Fibroblast of pulmonary artery (primary cell): ENCODE measurements around the gene SUPT5H.

Source experiments
- DNase-seq: peaks from one replicate; pipeline ENCODE4 v3.0.0-alpha.2; 2010; ENCODE audit warnings: low read depth
- H3K4me3 ChIP-seq: replicated peaks from 2 replicates; pipeline ENCODE4 v1.5.1; 2011; ENCODE audit warnings: low read depth, mild to moderate bottlenecking, control low read depth, low read length, moderate library complexity
- CTCF ChIP-seq: IDR thresholded peaks from 2 replicates; pipeline ENCODE4 v1.5.1; 2011; ENCODE audit warnings: mild to moderate bottlenecking, control low read depth, low read length, inconsistent platforms; ENCODE audit errors: missing control alignments

The SUPT5H gene

GRCh38 chr19:39492788-39493187, 47.4 kb downstream of the SUPT5H start:
- no peak overlapping the region for H3K4me3 ChIP-seq
- no peak for DNase-seq
- no peak for TF ChIP-seq CTCF

GRCh38 chr19:39494661-39495060, 49.3 kb downstream of the SUPT5H start:
- H3K4me3 ChIP-seq, result no peak overlapping the region
- no peak for TF ChIP-seq CTCF
- DNase-seq, result no peak

- no peak for DNase-seq
- no peak for TF ChIP-seq CTCF
- H3K4me3 ChIP-seq, result no peak overlapping the region
Observed at GRCh38 chr19:39496063-39496462, 50.7 kb downstream of the SUPT5H start.

- H3K4me3 ChIP-seq, result peak overlapping the region; percentile 27
- no peak for TF ChIP-seq CTCF
- no peak for DNase-seq
Observed at GRCh38 chr19:39497701-39497995, 52.3 kb downstream of the SUPT5H start.

- peak; percentile 29 for DNase-seq
- peak; percentile 23 for TF ChIP-seq CTCF
- peak overlapping the region; percentile 27 for H3K4me3 ChIP-seq
Observed at GRCh38 chr19:39497996-39498797, 52.8 kb downstream of the SUPT5H start.

- no peak for DNase-seq
- TF ChIP-seq CTCF, result no peak
- H3K4me3 ChIP-seq, result peak within 1 kb of the TSS; percentile 27
Observed at GRCh38 chr19:39498798-39499642, 53.6 kb downstream of the SUPT5H start, which contains the start of gene DLL3. Gene DLL3 (plus strand): TSS chr19:39498947. CDS start chr19:39498975, 28 bp downstream.
